ENCODE measurements around the gene ZBED2. TPM values are rescaled to one million over a fixed set of nuclear protein-coding genes. Genes with fewer than 3 reads are reported as not detected.

ZBED2 gene
- total and polyA plus RNA-seq, 2 of the 8 experiments (the other 6 are each of a cell fraction or from before 2014, with no cell fraction given) = not detected

- no peak for TF ChIP-seq CREB1 (IDR thresholded peaks at IDR 0.05)
- no peak for TF ChIP-seq SP4 (IDR thresholded peaks at IDR 0.05; ENCODE audit: low read length)
- no peak for TF ChIP-seq TEAD4 (IDR thresholded peaks at IDR 0.05; ENCODE audit: low read depth, low read length)
- no peak for TF ChIP-seq BCL11A (IDR thresholded peaks at IDR 0.05; ENCODE audit: low read depth in 2 of 2, low read length in 2 of 2)
- no peak for TF ChIP-seq YY1 (IDR thresholded peaks at IDR 0.05; ENCODE audit: low read depth, low read length)
Measured at GRCh38 chr3:111617406-111617805, 22.3 kb upstream of the ZBED2 start (continued).

Measured in H1 (cell line).